CD4-positive, alpha-beta memory T cell (primary cell): ENCODE data around the gene THOP1. TPM values are rescaled to one million over a fixed set of nuclear protein-coding genes. Genes with fewer than 3 reads are reported as not detected.

Experiments used
- CTCF ChIA-PET: fragments of 350-600 bp; sonication (Branson Sonifier 250); formaldehyde crosslinking; loops from one replicate; lab custom pipeline; 2021; ENCODE audit warnings: inconsistent platforms; ENCODE audit not compliant: partially characterized antibody; lab: Charles Lee
- POLR2A ChIA-PET: fragments of 350-600 bp; sonication (Branson Sonifier 250); formaldehyde crosslinking; loops from one replicate; lab custom pipeline; 2021; ENCODE audit not compliant: partially characterized antibody; lab: Charles Lee
- DNase-seq, 5 donors: peaks; one replicate each; pipeline versions ENCODE4 v3.0.0 to v3.0.0-alpha.2; 2020 to 2022; ENCODE audit warnings: mixed read lengths in 1 of 5
- H3K27ac ChIP-seq: one replicate; pipeline ENCODE4 v1.7.0; 2013; ENCODE audit warnings: low read depth, low read length
- H3K27me3 ChIP-seq: 2 replicates; pipeline ENCODE4 v1.7.0; 2013; ENCODE audit warnings: mild to moderate bottlenecking, low read length, moderate library complexity; ENCODE audit not compliant: insufficient read depth
- H3K36me3 ChIP-seq: 2 replicates; pipeline ENCODE4 v1.7.0; 2013; ENCODE audit warnings: mild to moderate bottlenecking, low read length, moderate library complexity; ENCODE audit not compliant: insufficient read depth
- H3K4me1 ChIP-seq: 2 replicates; pipeline ENCODE4 v1.7.0; 2013; ENCODE audit warnings: mild to moderate bottlenecking, low read length, moderate library complexity; ENCODE audit not compliant: insufficient read depth
- H3K4me3 ChIP-seq, 2 donors: one replicate each; pipeline ENCODE4 v1.7.0; 2013; ENCODE audit warnings: low read length in 2 of 2, mild to moderate bottlenecking in 1 of 2
- H3K9me3 ChIP-seq, 2 donors: one replicate each; pipeline ENCODE4 v1.7.0; 2013; ENCODE audit warnings: low read length in 2 of 2, control low read depth in 1 of 2; ENCODE audit not compliant: control insufficient read depth in 1 of 2
- H3K27ac Mint-ChIP-seq, 7 donors: one replicate each; pipeline ENCODE4 v1.8.0; 2020 to 2021; ENCODE audit warnings: mixed read lengths in 7 of 7, mild to moderate bottlenecking in 6 of 7, inconsistent platforms in 3 of 7, moderate library complexity in 3 of 7
- H3K27me3 Mint-ChIP-seq, 2 donors: one replicate each; pipeline ENCODE4 v1.8.0; 2020 to 2021; ENCODE audit warnings: mixed read lengths in 2 of 2
- H3K36me3 Mint-ChIP-seq, 2 donors: one replicate each; pipeline ENCODE4 v1.8.0; 2020 to 2021; ENCODE audit warnings: mixed read lengths in 2 of 2, inconsistent platforms in 1 of 2, mild to moderate bottlenecking in 1 of 2
- H3K4me1 Mint-ChIP-seq, 4 donors: one replicate each; pipeline ENCODE4 v1.8.0; 2020 to 2021; ENCODE audit warnings: mixed read lengths in 4 of 4, mild to moderate bottlenecking in 1 of 4
- H3K4me3 Mint-ChIP-seq, 8 donors: one replicate each; pipeline ENCODE4 v1.8.0; 2020 to 2021; ENCODE audit warnings: mixed read lengths in 8 of 8, mild to moderate bottlenecking in 7 of 8, moderate library complexity in 6 of 8, inconsistent platforms in 3 of 8
- H3K9me3 Mint-ChIP-seq, 8 donors: one replicate each; pipeline ENCODE4 v1.8.0; 2020 to 2021; ENCODE audit warnings: mixed read lengths in 8 of 8, mild to moderate bottlenecking in 5 of 8, inconsistent platforms in 3 of 8, moderate library complexity in 1 of 8
- intact Hi-C: fragments of 100-400 bp; cut with micrococcal nuclease; formaldehyde crosslinking; loops from one replicate; pipeline ENCODE4 v1.15.1; 2023
- polyA plus RNA-seq, 2 donors: library from polyadenylated mRNA; unstranded; fragments of 300-500 nt; fragmentation: Illumina TruSeq; gene quantifications; one replicate each; pipeline ENCODE4 v1.2.3, GENCODE V29; 2021
- total RNA-seq, 2 experiments: library from RNA; stranded (reverse); gene quantifications; one replicate each; pipeline ENCODE4 v1.2.3, GENCODE V29; 2021

The THOP1 gene
- total RNA-seq (10 to 100 TPM; 25.4 to 26.1 TPM), polyA plus RNA-seq (10 to 100 TPM; 21.6 to 31.9 TPM)

- H3K4me1 Mint-ChIP-seq: peaks cover 19 to 66% (median 42%) of the 10 kb centered on the region in 4 donors
Observed at GRCh38 chr19:2785244-2785997, at the start of gene THOP1. Gene THOP1 (plus strand): TSS chr19:2785503. CDS start chr19:2785663, 160 bp downstream.

GRCh38 chr19:2736550-2737190 is 48.6 kb upstream of the THOP1 start:
- DNase-seq: no peak
- peaks cover 0 to 4% of the 10 kb centered on the region in 2 donors for H3K27me3 Mint-ChIP-seq
- H3K4me3 ChIP-seq: no peak overlapping the region
- peak overlapping the region in 1 of 7 donors; percentile 44 for H3K27ac Mint-ChIP-seq
- POLR2A ChIA-PET: no interaction called here
- intact Hi-C loops: no loop called here
- H3K9me3 ChIP-seq: no peaks in the 10 kb centered on the region
- H3K36me3 ChIP-seq: peaks cover 19% of the 10 kb centered on the region
- H3K4me1 ChIP-seq: peaks cover 18% of the 10 kb centered on the region
- H3K27me3 ChIP-seq: peaks cover 4% of the 10 kb centered on the region
- H3K36me3 Mint-ChIP-seq: peaks cover 28 to 31% of the 10 kb centered on the region in 2 donors
- peaks cover 12 to 47% (median 18%) of the 10 kb centered on the region in 4 donors for H3K4me1 Mint-ChIP-seq
- CTCF ChIA-PET: interaction anchor here (1.9 kb wide), 1 partner anchor 89 kb away, joined by 5 read pairs; no protein-coding TSS in a partner anchor
- H3K27ac ChIP-seq: no peak overlapping the region
- no peaks in the 10 kb centered on the region for H3K9me3 Mint-ChIP-seq
- peak overlapping the region in 2 of 8 donors; percentile 31 to 51 for H3K4me3 Mint-ChIP-seq

More at GRCh38 chr19:2785244-2785997, at the start of gene THOP1:
- no peaks in the 10 kb centered on the region for H3K9me3 ChIP-seq
- H3K4me1 ChIP-seq: peaks cover 47% of the 10 kb centered on the region
- no peaks in the 10 kb centered on the region for H3K9me3 Mint-ChIP-seq
- intact Hi-C loops: loop anchor here (1.0 to 10.0 kb wide), 6 partner anchors 9 to 311 kb away; partner anchors contain the start of genes GADD45B, GNG7, ZNF554 and ZNF57
- H3K4me3 ChIP-seq: peak within 1 kb of the TSS; percentile 69
- peak within 1 kb of the TSS; percentile 86 to 97 (median 88) for H3K27ac Mint-ChIP-seq
- peak within 1 kb of the TSS; percentile 75 to 90 (median 84) for H3K4me3 Mint-ChIP-seq
- no peaks in the 10 kb centered on the region for H3K36me3 ChIP-seq
- ChIA-PET POLR2A (interaction anchor here (0.5 to 1.3 kb wide), 10 partner anchors 10 to 1656 kb away, joined by 3 to 5 read pairs (median 3); partner anchors contain the start of genes GADD45B, ZNF554 and ZNF555), CTCF (interaction anchor here (0.7 kb wide), 1 partner anchor 9 kb away, joined by 3 read pairs; no protein-coding TSS in a partner anchor)
- no peaks in the 10 kb centered on the region for H3K27me3 ChIP-seq
- peak; percentile 96 to 99 (median 98) for DNase-seq
- peaks cover 0 to 2% of the 10 kb centered on the region in 2 donors for H3K36me3 Mint-ChIP-seq
- no peaks in the 10 kb centered on the region for H3K27me3 Mint-ChIP-seq
- peak within 1 kb of the TSS; percentile 64 for H3K27ac ChIP-seq

- peak within 1 kb of the TSS; percentile 57 to 73 for H3K4me3 ChIP-seq
- H3K9me3 ChIP-seq: no peaks in the 10 kb centered on the region
- POLR2A ChIA-PET: interaction anchor here (0.6 to 1.6 kb wide), 3 partner anchors 19 to 91 kb away, joined by 3 to 6 read pairs (median 3); partner anchors contain the start of gene SGTA
- H3K4me3 Mint-ChIP-seq: peak within 1 kb of the TSS; percentile 80 to 90 (median 87)
- H3K27ac ChIP-seq: peak within 1 kb of the TSS; percentile 52
- CTCF ChIA-PET: interaction anchor here (1.1 to 2.0 kb wide), 4 partner anchors 8 to 91 kb away, joined by 3 to 10 read pairs (median 4); partner anchors contain the start of gene SGTA
- peak; percentile 97 to 99 (median 98) for DNase-seq
- H3K27me3 ChIP-seq: peaks cover 4% of the 10 kb centered on the region
- peaks cover 0 to 2% (median 0%) of the 10 kb centered on the region in 8 donors for H3K9me3 Mint-ChIP-seq
- peaks cover 18% of the 10 kb centered on the region for H3K4me1 ChIP-seq
- intact Hi-C loops: loop anchor here (1.0 kb wide), 3 partner anchors 37 to 102 kb away; partner anchors contain the start of genes GNG7, SGTA and ZNF555
- peaks cover 18% of the 10 kb centered on the region for H3K36me3 ChIP-seq
- H3K36me3 Mint-ChIP-seq: peaks cover 20 to 23% of the 10 kb centered on the region in 2 donors
- peaks cover 2 to 12% of the 10 kb centered on the region in 2 donors for H3K27me3 Mint-ChIP-seq
- H3K4me1 Mint-ChIP-seq: peaks cover 12 to 39% (median 17%) of the 10 kb centered on the region in 4 donors
- peak within 1 kb of the TSS; percentile 29 to 80 (median 75) for H3K27ac Mint-ChIP-seq
Observed at GRCh38 chr19:2739602-2740313, 45.5 kb upstream of the THOP1 start, which contains the start of gene SLC39A3. Gene SLC39A3 (minus strand): TSS chr19:2740017. CDS start chr19:2737257, 2,760 bp downstream.

GRCh38 chr19:2740314-2740656 is 45.0 kb upstream of the THOP1 start:
- Histone ChIP-seq H3K27me3 (peaks cover 4% of the 10 kb centered on the region), H3K4me3 (peak overlapping the region in 1 of 2 donors; percentile 73), H3K27ac (no peak overlapping the region), H3K4me1 (peaks cover 18% of the 10 kb centered on the region), H3K9me3 (no peaks in the 10 kb centered on the region), H3K36me3 (peaks cover 13% of the 10 kb centered on the region)
- CTCF ChIA-PET: interaction anchor here (1.0 to 1.7 kb wide), 2 partner anchors 43 to 92 kb away, joined by 4 read pairs; partner anchors contain the start of gene SGTA
- Mint-ChIP-seq H3K9me3 (peaks cover 0 to 2% (median 0%) of the 10 kb centered on the region in 8 donors), H3K4me1 (peaks cover 12 to 35% (median 17%) of the 10 kb centered on the region in 4 donors), H3K27me3 (peaks cover 2 to 12% of the 10 kb centered on the region in 2 donors), H3K4me3 (peak overlapping the region; percentile 69 to 87 (median 86)), H3K36me3 (peaks cover 18 to 22% of the 10 kb centered on the region in 2 donors), H3K27ac (peak overlapping the region in 3 of 7 donors; percentile 13 to 80 (median 72))
- intact Hi-C loops: loop anchor here (1.0 kb wide), 3 partner anchors 38 to 101 kb away; partner anchors contain the start of genes GNG7, SGTA and ZNF555
- POLR2A ChIA-PET: interaction anchor here (0.6 to 1.6 kb wide), 3 partner anchors 19 to 92 kb away, joined by 3 to 6 read pairs (median 3); partner anchors contain the start of gene SGTA
- DNase-seq: no peak

- no peak overlapping the region for H3K4me3 ChIP-seq
- no peaks in the 10 kb centered on the region for H3K36me3 ChIP-seq
- peaks cover 11 to 16% (median 12%) of the 10 kb centered on the region in 4 donors for H3K4me1 Mint-ChIP-seq
- H3K9me3 Mint-ChIP-seq: peaks cover 0 to 2% (median 0%) of the 10 kb centered on the region in 8 donors
- ChIA-PET CTCF (interaction anchor here (1.1 to 1.2 kb wide), 2 partner anchors 10 to 95 kb away, joined by 3 to 7 read pairs; no protein-coding TSS in a partner anchor), POLR2A (no interaction called here)
- H3K27ac Mint-ChIP-seq: no peak overlapping the region
- no peak overlapping the region for H3K4me3 Mint-ChIP-seq
- peaks cover 18% of the 10 kb centered on the region for H3K4me1 ChIP-seq
- H3K27me3 Mint-ChIP-seq: peaks cover 4 to 12% of the 10 kb centered on the region in 2 donors
- peaks cover 2% of the 10 kb centered on the region in 2 donors for H3K36me3 Mint-ChIP-seq
- H3K27me3 ChIP-seq: peaks cover 4% of the 10 kb centered on the region
- no peaks in the 10 kb centered on the region for H3K9me3 ChIP-seq
- no peak overlapping the region for H3K27ac ChIP-seq
- DNase-seq: no peak
- intact Hi-C loops: no loop called here
Observed at GRCh38 chr19:2743099-2743498, 42.2 kb upstream of the THOP1 start.

- Histone ChIP-seq H3K27me3 (peaks cover 4% of the 10 kb centered on the region), H3K4me1 (peaks cover 12% of the 10 kb centered on the region), H3K9me3 (no peaks in the 10 kb centered on the region), H3K4me3 (no peak overlapping the region), H3K36me3 (no peaks in the 10 kb centered on the region), H3K27ac (no peak overlapping the region)
- Mint-ChIP-seq H3K4me1 (peaks cover 4 to 8% (median 6%) of the 10 kb centered on the region in 4 donors), H3K9me3 (peaks cover 0 to 2% (median 0%) of the 10 kb centered on the region in 8 donors), H3K27ac (no peak overlapping the region), H3K36me3 (peaks cover 0 to 2% of the 10 kb centered on the region in 2 donors), H3K27me3 (peaks cover 4 to 12% of the 10 kb centered on the region in 2 donors), H3K4me3 (no peak overlapping the region)
- ChIA-PET CTCF (interaction anchor here (1.1 kb wide), 1 partner anchor 9 kb away, joined by 3 read pairs; no protein-coding TSS in a partner anchor), POLR2A (no interaction called here)
- intact Hi-C loops: no loop called here
- no peak for DNase-seq
Observed at GRCh38 chr19:2744113-2744512, 41.2 kb upstream of the THOP1 start.
